Forelimb muscle (tissue), 1 donor: ENCODE measurements around the gene NOD1. TPM values are rescaled to one million over a fixed set of nuclear protein-coding genes. Genes with fewer than 3 reads are reported as not detected.
"Not testable (repeated sequence)": the region's sequence is repeated elsewhere in the genome, so short reads cannot be mapped to it uniquely, and the experiment has no call there.

Experiments used
- DNase-seq: peaks from one replicate; pipeline ENCODE4 v3.0.0-alpha.2; 2013; ENCODE audit warnings: low read depth
- polyA plus RNA-seq: library from polyadenylated mRNA; unstranded; fragments of 120-200 nt; gene quantifications from one replicate; pipeline ENCODE4 v1.2.1, GENCODE V29; 2013; ENCODE audit not compliant: insufficient read length

NOD1 gene, protein sequence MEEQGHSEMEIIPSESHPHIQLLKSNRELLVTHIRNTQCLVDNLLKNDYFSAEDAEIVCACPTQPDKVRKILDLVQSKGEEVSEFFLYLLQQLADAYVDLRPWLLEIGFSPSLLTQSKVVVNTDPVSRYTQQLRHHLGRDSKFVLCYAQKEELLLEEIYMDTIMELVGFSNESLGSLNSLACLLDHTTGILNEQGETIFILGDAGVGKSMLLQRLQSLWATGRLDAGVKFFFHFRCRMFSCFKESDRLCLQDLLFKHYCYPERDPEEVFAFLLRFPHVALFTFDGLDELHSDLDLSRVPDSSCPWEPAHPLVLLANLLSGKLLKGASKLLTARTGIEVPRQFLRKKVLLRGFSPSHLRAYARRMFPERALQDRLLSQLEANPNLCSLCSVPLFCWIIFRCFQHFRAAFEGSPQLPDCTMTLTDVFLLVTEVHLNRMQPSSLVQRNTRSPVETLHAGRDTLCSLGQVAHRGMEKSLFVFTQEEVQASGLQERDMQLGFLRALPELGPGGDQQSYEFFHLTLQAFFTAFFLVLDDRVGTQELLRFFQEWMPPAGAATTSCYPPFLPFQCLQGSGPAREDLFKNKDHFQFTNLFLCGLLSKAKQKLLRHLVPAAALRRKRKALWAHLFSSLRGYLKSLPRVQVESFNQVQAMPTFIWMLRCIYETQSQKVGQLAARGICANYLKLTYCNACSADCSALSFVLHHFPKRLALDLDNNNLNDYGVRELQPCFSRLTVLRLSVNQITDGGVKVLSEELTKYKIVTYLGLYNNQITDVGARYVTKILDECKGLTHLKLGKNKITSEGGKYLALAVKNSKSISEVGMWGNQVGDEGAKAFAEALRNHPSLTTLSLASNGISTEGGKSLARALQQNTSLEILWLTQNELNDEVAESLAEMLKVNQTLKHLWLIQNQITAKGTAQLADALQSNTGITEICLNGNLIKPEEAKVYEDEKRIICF
- 16.1 TPM for polyA plus RNA-seq

DNA sequence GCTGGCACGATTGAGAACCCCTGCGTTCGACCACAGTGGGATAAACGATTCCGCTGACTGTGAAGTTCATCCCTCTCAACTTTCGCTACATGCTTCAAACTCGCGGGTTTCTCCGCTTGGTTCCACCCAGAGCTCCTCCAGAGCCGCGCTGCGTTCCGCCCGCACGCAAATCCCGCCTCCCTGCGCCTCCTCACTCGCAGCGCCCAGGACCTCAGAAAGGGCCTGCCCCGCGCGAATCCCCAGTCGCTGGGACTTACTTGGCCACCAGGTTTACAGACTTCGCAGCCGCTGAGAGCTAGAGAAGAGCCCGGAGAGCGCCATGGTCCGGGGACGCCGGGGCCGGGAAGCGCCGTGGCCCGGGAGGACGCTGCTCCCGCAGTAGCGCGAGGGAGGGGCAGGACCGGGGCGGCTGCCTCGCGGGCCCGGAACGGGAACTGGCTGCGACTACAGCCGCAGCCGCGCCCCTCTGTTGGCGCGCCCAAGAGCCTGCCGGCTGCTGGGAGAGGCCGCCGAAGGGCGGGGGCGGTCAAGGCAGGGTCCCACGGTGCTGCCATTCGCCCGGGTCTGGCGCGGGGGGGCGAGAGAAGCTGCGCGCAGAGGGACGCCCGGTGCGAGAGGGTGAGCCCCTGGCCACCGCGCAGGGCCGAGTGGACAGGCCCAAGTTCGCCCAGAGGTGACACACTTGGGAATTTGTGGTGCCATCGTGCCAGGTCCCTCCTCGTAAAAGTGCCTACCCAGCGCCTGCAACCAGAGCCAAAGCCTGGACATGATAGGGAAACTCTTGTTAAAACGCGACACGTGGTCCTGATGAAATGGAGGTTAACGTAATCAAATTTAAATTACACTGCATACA is at the start of gene NOD1:
TSS of gene NOD1 (minus strand) at position 436 of the 853 bp plus-strand sequence. CDS start 21,863 bp downstream, outside the sequence.
- DNase-seq, result no peak

DNA sequence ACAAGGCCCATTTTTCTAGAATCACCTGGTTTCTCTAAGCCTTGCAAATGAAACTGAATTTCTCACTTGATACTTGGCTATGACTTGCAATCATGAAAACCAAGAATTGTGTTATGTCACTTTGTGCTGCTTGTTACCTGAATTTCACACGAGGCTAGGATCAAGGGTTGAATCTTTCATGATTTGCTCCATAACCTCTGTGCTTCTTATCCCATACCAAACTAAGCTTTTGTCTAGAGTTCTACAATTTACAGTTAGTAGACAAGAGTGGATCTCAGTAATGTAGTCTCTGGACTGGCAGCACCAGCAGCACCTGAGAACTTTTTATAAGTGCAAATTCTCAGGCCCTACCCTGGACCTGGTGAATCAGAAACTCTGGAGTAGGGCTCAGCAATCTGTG is 48.7 kb upstream of the NOD1 start:
- DNase-seq, result not testable (repeated sequence)

DNA sequence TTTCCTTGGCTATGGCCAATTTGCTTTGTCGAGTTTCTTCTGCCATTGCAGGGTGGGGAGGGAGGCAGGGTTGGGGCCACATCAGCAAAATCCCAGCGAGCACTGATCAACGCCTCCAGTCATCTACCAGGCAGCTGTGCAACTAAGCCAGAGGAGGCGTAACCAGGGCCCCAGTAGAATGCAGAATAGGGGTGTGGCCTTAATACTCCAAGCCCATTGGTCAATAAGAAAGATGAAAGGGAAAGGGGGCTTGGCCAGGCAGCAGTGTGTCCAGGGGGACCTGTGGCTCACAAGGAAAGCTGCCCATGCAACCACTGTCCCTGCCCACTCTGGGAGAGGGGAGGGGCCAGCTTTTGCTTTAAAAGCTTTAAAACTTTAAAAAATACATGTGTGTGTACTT is 47.6 kb upstream of the NOD1 start:
- DNase-seq, result no peak

DNA sequence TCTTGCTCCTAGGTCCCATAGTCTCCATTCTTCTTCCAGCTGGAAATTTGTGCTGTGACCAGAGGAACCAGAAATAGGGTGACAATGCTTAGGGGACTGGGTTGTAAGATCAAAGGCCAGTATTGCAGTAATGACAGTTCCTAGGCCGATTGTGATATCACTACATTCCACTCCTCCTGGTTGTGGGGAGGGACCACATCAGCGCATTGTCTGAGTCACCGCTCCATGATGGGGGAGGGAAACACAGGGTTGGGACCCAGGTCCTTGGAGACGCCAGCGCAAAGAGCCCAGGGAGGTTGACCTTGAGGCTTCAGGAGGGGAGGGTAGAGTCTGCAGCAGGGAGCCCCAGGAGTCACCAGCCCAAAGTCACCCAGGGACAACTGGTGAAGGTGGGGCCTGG is 46.8 kb upstream of the NOD1 start:
- DNase-seq, result no peak

DNA sequence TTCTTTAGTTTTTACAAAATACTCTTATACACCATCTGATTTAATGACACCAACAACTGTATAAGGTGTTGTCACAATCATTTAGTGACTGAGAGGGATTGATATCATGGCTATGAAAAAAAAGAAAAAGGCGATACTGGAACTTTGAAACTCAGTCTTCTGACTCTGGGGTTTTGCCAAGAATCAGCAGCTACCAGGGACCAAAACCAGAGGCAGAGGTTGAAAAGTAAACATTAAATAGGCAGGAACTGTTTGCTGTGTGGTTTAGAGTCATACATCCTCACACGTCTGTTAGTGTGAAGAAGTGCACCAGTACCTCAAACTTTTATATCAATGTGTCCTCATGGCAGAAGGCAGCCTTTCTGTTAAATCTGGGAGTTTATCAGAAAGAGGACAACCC is 46.0 kb upstream of the NOD1 start:
- no peak for DNase-seq

DNA sequence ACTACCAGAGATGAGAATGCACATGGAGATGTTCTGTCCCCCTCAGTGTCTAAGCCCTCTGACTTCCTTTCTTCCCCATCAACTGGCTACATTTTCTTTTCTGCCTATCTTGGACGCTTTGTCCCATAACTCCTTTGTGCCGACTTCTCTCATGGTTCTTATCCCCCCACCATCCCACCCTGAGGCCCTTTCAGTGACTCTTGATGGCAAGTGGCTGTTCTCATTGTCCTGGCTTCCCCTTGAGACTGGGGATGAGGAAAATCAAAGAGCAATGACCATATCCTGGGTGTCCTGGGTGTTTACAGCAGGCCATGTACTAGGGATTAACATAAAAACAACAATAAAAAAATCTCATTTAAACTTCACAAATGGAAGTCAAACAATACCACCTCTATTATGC is 44.9 kb upstream of the NOD1 start:
- DNase-seq, result no peak

DNA sequence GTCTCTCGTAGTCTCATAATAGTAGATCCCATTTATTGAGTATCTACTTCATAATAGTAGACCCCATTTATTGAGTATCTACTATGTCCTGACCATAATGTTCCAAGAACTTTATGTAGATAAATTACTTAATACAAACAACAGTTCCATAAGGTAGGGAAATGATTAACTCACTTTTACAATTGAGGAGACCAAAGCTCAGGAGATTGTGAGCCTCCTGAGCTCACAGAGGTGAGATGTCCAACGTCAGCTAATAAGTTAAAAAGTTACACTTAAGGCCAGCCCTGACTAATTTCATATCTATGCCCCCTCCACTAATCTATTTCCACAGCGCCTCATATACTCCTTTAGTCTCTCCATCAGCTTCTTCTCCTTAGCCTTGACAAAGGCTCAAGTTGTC is 43.6 kb upstream of the NOD1 start:
- DNase-seq, result no peak

DNA sequence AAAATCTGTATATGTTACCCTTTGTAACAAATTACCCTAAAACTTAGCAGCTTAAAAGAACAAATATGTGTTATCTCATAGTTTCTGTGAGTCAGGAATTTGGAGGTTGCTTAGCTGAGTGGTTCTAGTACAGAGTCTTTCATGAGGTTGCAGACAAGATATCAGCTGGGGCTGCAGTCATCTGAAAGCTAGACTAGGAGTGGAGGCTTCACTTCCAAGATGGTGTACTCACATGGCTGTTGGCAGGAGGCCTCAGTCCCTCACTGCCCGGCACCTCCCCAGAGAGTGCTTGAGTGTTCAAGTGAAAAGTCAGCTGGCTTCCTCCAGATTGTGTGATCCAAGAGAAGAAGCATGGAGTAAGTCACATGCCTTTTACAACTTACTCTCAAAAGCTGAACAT is 42.9 kb upstream of the NOD1 start:
- no peak for DNase-seq

DNA sequence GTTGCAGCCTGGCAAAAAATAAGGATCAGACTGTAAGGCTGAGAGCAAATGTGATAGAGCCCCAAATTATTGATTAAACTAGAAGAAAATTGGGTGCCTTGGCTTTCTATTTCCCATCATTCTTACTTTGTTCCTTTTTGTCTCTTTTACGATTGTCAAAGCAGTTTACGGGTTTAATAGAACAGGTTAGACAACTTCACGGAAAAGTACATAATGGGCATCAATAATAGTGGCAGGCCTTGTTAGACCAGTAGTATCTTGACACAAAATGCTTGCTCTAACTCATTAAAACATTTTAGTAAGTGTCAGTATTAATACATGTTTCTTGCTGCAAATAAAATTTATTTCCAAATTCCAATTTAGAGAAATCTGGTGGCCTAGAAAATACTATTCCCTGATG is 40.5 kb upstream of the NOD1 start:
- DNase-seq, result no peak

DNA sequence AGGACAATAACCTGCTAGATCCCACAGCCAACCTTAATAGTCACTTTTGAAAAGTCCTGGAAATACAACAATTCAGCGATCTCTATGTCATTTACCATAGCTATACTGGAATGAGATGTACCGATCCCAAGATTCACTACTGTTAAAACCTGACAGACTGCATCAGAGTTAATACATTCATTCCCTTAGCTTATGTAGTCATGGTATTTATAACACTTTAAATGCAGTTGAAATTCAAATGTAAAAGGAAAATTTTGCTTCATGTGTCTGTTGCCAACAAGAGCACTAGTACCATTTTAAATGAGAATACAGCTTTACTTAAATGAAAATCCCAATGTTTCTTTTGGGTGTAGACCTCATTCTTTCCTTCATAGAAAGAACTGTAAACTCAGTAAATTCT is 37.2 kb upstream of the NOD1 start:
- no peak for DNase-seq

DNA sequence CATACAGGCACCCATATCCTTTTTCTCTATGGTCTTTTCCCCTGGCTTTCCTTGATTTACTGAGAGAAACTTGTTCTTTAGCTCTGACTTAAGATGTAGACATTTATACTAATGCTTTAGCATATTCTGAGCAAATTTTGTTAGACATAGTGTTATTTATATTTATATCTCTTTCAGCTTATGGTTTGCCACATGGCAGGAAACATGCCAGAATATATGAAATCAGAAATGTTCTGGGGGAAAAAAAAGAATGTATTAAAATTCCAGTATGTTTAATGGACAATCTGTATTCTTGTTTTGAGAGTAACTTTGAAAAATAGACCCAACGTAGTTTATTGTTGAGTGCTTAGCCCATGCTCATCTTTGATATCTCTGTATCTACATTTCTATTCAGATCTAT is 36.2 kb upstream of the NOD1 start:
- no peak for DNase-seq

DNA sequence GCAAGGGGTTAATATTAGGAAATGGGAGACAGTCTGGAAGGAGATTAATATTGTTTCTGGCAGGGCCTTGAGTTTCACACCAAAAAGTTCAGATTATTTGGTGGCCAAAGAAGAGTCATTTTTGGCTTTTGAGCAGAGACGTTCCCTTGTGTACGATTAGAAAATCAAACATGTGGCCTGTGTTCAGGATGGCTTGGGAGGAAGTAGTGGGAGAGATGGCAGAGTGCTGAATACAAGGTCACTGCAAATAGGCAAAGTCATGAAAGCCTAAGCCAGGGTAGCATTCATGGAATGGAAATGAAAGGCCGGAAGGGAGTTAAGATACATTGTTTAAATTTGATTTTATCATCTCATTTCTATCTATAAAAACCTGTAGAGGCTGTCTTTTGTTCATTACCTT is 35.6 kb upstream of the NOD1 start:
- DNase-seq, result no peak

DNA sequence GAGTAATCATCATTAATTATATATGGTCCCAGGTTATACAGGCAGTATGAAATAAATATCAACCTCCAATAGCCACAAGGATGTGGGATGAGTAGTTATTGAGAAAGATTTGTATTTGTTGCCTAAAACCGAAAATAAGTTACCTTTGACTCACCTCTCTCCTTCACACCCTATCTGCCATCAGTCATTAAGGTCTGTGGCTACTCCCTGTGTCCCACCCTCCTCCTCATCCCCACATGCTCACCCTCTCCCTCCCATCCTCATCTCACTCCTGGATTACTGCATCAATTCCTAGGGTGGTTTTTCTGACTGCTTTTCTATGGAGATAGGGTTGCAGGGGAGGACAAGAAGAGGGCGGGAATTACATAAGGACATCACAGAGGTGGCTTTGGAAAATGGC is 35.2 kb upstream of the NOD1 start:
- DNase-seq, result no peak

DNA sequence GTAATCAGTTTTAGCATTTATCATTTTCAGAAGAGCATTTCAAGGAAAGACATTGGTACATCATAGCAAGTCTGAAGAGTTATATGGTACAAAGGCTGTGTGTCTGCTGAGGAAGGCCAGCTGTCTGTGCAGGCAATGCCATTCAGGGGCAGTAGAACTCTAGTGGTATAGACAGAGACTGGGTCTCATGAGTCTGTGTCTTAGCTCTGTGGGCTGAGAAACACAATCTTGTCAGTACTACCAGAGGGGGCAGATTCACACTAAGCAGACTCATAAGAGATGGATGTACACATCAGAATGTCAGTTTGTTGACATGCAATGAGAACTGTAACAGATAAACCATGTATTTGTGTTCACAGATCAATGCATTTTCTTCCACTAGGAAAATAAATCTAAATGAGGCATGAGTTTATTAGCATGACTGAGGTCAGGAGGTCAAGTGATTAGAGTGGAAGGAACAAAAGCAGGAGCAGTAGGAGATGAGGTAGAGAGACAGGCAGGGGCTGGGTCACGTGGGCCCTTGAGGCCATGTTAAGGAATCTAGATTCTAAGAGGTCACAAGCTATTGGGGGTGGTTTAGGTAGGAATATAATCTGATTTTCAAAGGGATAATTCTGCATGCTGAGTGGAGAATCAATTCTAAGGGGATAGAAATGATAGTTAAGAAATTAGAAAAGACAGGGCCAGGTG is 33.5 kb upstream of the NOD1 start:
- no peak for DNase-seq

DNA sequence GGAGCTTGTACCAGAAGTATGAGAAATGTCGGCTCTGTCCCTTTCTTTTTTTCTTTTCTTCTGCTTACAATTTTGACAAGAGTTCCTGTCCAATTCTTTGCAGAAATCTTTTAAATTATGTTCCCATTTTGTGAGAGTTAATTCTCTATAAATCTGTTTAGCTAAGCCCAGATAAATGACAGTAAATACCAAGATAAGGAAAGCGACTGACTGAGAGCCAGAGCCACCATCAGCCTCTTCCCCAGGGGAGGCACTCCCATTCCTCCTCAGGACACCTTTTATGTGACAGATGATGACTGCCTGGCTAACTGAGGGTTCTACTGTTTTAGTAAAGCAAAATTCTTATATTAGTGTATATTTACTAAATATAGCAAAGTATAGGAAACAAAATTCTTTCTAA is 32.9 kb upstream of the NOD1 start:
- no peak for DNase-seq

DNA sequence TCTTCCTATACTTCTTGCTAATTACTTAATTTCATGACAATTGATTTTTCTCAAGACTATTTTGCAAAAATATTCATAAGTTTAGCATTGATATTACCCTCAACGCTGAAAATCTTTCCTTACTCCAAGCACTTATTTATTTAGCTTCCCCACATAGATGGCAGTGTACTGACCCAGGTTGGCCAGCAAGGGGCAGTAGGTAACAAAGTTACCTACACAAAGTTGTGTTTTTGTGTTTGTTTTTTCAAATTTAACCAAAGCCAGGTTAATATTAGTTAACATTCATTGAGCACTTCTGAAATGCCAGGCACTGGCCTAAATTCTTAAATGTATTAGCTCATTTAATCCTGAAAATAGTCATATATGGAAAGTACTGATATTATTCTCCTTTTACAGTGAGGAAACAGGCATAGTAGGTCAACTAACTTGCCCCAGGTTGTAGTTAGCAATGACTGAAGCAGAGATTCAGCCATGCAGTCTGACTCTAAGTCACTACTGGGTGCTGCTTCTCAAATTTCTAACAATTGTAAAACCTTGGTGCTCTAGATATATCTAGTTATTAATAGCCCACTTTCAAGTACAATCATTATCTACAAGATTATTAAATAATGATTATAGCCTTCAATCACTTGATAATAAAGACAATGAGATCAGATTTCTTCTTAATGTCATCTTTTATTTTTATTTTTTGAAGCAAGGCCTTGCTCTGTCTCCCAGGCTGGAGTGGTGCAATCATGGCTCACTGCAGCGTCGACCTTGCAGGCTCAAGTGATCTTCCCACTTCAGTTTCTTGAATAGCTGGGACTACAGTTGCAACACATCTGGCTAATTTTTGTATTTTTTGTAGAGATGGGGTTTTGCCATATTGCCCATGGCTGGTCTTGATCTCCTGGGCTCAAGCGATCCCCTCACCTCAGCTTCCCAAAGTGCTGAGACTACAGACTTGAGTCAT is 31.8 kb upstream of the NOD1 start:
- DNase-seq, result no peak

DNA sequence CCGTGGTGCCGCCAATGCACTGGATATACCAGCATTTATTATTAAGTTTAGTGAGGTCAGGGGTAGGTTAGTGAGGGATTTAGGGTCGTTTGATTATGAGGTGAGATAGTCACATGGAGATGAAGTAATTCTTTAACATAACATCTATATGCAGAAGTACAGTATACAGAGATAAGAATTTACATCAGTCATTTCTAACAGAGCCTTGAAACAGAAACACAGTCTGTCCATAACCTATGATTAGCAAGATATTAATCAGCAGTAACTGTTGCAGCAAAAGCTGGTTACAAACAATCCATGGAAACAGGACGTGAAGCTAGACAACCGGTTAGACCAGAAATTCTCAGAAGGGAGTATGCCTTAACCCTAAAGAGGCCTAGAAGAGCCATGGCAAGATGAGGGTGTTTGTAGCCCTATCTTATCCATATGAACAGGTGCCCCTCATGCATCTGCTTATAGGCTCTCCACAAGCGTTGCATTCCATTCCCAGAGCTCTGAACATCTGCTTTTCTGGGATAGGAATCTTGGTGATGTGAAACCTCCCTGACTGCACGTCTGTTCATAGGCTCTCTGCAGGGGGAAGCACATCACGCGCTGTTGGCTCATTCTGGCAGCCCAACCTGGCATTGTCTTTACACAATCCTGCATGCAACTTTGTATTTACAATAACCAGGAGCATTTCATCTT is 30.7 kb upstream of the NOD1 start:
- DNase-seq, result not testable (repeated sequence)

DNA sequence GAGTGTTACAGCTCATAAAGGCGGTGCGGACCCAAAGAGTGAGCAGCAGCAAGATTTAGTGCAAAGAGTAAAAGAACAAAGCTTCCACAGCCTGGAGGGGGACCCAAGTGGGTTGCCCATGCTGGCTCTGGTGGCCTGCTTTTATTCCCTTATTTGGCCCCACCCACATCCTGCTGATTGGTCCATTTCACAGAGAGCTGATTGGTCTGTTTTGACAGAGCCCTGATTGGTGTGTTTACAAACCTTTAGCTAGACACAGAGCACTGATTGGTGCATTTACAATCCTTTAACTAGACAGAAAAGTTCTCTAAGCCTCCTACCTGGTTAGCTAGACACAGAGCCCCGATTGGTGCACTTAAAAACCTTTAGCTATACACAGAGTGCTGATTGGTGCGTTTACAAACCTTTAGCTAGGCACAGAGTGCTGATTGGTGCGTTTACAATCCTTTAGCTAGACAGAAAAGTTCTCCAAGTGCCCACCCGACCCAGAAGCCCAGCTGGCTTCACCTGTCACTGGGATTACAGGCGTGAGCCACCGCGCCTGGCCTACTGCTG is 28.8 kb upstream of the NOD1 start:
- DNase-seq, result not testable (repeated sequence)

DNA sequence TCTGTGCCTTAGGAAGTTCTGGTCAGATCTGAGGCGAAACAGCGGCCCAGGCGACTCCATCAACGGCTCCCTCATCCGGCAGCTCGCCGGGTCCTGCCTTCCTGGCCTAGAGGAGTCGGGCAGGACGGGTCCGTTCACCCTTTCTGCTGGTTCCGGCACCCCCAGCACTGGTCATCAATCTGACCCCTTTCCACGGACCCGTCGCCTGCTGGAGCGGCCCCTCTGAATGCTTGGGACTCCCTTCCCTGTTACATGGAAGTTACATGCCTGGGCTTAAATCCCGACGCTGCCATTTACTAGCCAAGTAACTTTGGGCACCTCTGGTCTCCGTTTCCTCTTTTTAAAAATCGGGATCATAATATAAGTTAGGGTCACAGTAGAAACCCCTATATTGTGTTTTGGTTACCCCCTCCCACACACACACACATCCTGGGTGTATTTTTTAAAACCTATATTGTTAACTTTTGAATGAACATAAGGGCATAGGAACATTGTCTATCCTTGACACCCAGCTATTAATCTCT is 26.7 kb upstream of the NOD1 start:
- no peak for DNase-seq
